ENCODE data around the gene AMACR. TPM values are rescaled to one million over a fixed set of nuclear protein-coding genes. Genes with fewer than 3 reads are reported as not detected.

The AMACR gene
- total and polyA plus RNA-seq, 10 of the 15 experiments (the other 5 are each of a cell fraction or from before 2014, with no cell fraction given), result 2.6 to 20.4 (median 10.4) TPM

- no peak overlapping the region for H3K27ac ChIP-seq (ENCODE audit: control insufficient read depth, insufficient read depth)
- peak; percentile 90 for ATAC-seq
- no peak overlapping the region for H3K4me2 ChIP-seq (ENCODE audit: control insufficient read depth, insufficient read depth)
- ChIA-PET CTCF (interaction anchor here (0.8 to 3.7 kb wide), 26 partner anchors 10 to 1006 kb away, joined by 3 to 40 read pairs (median 3); partner anchors contain the start of gene AMACR), SMC1A (ENCODE audit: uncharacterized antibody, unreplicated experiment) (interaction anchor here (0.6 to 2.2 kb wide), 14 partner anchors 8 to 919 kb away, joined by 3 to 8 read pairs (median 4); no protein-coding TSS in a partner anchor), POLR2A (interaction anchor here (0.6 to 1.7 kb wide), 4 partner anchors 9 to 552 kb away, joined by 4 to 8 read pairs (median 5); no protein-coding TSS in a partner anchor), RAD21 (ENCODE audit: unreplicated experiment) (interaction anchor here (0.8 to 3.1 kb wide), 6 partner anchors 9 to 467 kb away, joined by 3 to 11 read pairs (median 3); partner anchors contain the start of gene AMACR)
- no peak for FAIRE-seq
- peaks cover 4% of the 10 kb centered on the region; the same call in 1 of the 2 replicates for H3K4me1 ChIP-seq (ENCODE audit: control insufficient read depth, insufficient read depth, low read length)
- no peak for DNase-seq (ENCODE audit: low read depth, low spot score)
- intact Hi-C loops (cut with micrococcal nuclease; ENCODE audit: unreplicated experiment), result loop anchor here (2.0 kb wide), 1 partner anchor 467 kb away; no protein-coding TSS in a partner anchor
- H4K20me1 ChIP-seq (ENCODE audit: control insufficient read depth, insufficient read depth), result no peaks in the 10 kb centered on the region
- no TSS peak for BruUV-seq (replicated peaks)
- H3K4me3 ChIP-seq, result no peak overlapping the region
- H3K9ac ChIP-seq (ENCODE audit: control insufficient read depth, insufficient read depth, low read length), result no peak overlapping the region
- no peaks in the 10 kb centered on the region for H3K9me3 ChIP-seq (replicated peaks; ENCODE audit: control insufficient read depth, insufficient read depth, low read length)
- no peaks in the 10 kb centered on the region for H3K79me2 ChIP-seq (ENCODE audit: control insufficient read depth, insufficient read depth, low read length)
- no peak for TF ChIP-seq SMAD5 (IDR thresholded peaks at IDR 0.05; ENCODE audit: low read depth)
- TF ChIP-seq SMC3 (IDR thresholded peaks at IDR 0.05; ENCODE audit: borderline replicate concordance, low read length), result peak; percentile 65
- no peak for TF ChIP-seq POLR2AphosphoS2 (IDR thresholded peaks at IDR 0.05; ENCODE audit: low read depth, low read length)
- peak; percentile 75 for TF ChIP-seq RAD21 (IDR thresholded peaks at IDR 0.05; ENCODE audit: insufficient read depth, low read depth, low read length)
- TF ChIP-seq, protein P1, sequence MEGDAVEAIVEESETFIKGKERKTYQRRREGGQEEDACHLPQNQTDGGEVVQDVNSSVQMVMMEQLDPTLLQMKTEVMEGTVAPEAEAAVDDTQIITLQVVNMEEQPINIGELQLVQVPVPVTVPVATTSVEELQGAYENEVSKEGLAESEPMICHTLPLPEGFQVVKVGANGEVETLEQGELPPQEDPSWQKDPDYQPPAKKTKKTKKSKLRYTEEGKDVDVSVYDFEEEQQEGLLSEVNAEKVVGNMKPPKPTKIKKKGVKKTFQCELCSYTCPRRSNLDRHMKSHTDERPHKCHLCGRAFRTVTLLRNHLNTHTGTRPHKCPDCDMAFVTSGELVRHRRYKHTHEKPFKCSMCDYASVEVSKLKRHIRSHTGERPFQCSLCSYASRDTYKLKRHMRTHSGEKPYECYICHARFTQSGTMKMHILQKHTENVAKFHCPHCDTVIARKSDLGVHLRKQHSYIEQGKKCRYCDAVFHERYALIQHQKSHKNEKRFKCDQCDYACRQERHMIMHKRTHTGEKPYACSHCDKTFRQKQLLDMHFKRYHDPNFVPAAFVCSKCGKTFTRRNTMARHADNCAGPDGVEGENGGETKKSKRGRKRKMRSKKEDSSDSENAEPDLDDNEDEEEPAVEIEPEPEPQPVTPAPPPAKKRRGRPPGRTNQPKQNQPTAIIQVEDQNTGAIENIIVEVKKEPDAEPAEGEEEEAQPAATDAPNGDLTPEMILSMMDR (IDR thresholded peaks at IDR 0.05 in 2 of 3, conservative IDR thresholded peaks at IDR 0.05 in 1 of 3; ENCODE audit: control insufficient read depth in 2 of 3, extremely low read depth in 1 of 3, insufficient read depth in 1 of 3, low read depth in 3 of 3, low read length in 3 of 3), result peak; percentile 65 to 69 (median 66)
- no peak for TF ChIP-seq LARP7 (IDR thresholded peaks at IDR 0.05)
- TF ChIP-seq, protein P2, sequence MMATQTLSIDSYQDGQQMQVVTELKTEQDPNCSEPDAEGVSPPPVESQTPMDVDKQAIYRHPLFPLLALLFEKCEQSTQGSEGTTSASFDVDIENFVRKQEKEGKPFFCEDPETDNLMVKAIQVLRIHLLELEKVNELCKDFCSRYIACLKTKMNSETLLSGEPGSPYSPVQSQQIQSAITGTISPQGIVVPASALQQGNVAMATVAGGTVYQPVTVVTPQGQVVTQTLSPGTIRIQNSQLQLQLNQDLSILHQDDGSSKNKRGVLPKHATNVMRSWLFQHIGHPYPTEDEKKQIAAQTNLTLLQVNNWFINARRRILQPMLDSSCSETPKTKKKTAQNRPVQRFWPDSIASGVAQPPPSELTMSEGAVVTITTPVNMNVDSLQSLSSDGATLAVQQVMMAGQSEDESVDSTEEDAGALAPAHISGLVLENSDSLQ (IDR thresholded peaks at IDR 0.05), result no peak
- WGBS (ENCODE audit: insufficient coverage, insufficient replicate concordance, low lambda C conversion rate, missing lambda C conversion rate), result 43% methylated on average over 6 of the region's 6 CpGs
- H3K27me3 ChIP-seq (replicated peaks in 1 of 2; ENCODE audit: control insufficient read depth in 2 of 2, insufficient read depth in 2 of 2, low read length in 1 of 2), result no peaks in the 10 kb centered on the region
- in situ Hi-C loops (cut with MboI), result loop anchor here (5.0 kb wide), 1 partner anchor 470 kb away; no protein-coding TSS in a partner anchor
- no peak overlapping the region; the same call in 1 of the 2 replicates for H2AFZ ChIP-seq (ENCODE audit: control insufficient read depth, low read depth, low read length)
- no peaks in the 10 kb centered on the region for H3K36me3 ChIP-seq (ENCODE audit: control insufficient read depth in 2 of 2, insufficient read depth in 2 of 2, low read length in 1 of 2)
These were observed 10.4 kb downstream of the AMACR start for GRCh38 chr5:33997331-33997983.

All from GM12878 (cell line).